Heart left ventricle (tissue), 16 donors: ENCODE results near the gene CNDP1. TPM values are rescaled to one million over a fixed set of nuclear protein-coding genes. Genes with fewer than 3 reads are reported as not detected.

ENCODE experiments used
- ATAC-seq, 4 donors: fragments of 200-7000 bp; cut with Tn5 transposase; one replicate each; pipeline ENCODE4 v1.9.1; 2020 to 2022; ENCODE audit warnings: moderate library complexity in 4 of 4, mild to moderate bottlenecking in 3 of 4, moderate number of reproducible peaks in 1 of 4
- DNase-seq, 5 donors: peaks; one replicate each; pipeline ENCODE4 v3.0.0-alpha.2; 2020
- H3K27ac ChIP-seq, 12 donors: fragments of 200-600 bp; sonication (generic) in 4 of 12; one replicate each; pipeline versions ENCODE4 v1.5.0 to v1.8.0; 2016 to 2022; ENCODE audit warnings: mild to moderate bottlenecking in 2 of 12
- H3K27me3 ChIP-seq, 9 donors: fragments of 200-600 bp; sonication (generic) in 2 of 9; one replicate each; pipeline versions ENCODE4 v1.5.1 to v1.8.0; 2016 to 2022; ENCODE audit warnings: mild to moderate bottlenecking in 3 of 9
- H3K36me3 ChIP-seq, 9 donors: fragments of 200-600 bp; sonication (generic) in 2 of 9; one replicate each; pipeline versions ENCODE4 v1.5.0 to v1.8.0; 2018 to 2022; ENCODE audit warnings: mild to moderate bottlenecking in 2 of 9
- H3K4me1 ChIP-seq, 12 donors: fragments of 200-600 bp; sonication (generic) in 4 of 12; one replicate each; pipeline versions ENCODE4 v1.5.0 to v1.8.0; 2016 to 2022; ENCODE audit warnings: mild to moderate bottlenecking in 3 of 12
- H3K4me3 ChIP-seq, 12 donors: fragments of 200-600 bp; sonication (generic) in 4 of 12; one replicate each; pipeline versions ENCODE4 v1.5.0 to v1.8.0; 2017 to 2022; ENCODE audit warnings: mild to moderate bottlenecking in 9 of 12, moderate library complexity in 4 of 12
- H3K9me3 ChIP-seq, 12 donors: fragments of 200-600 bp; sonication (generic) in 4 of 12; one replicate each; pipeline versions ENCODE4 v1.5.0 to v1.8.0; 2016 to 2022; ENCODE audit warnings: mild to moderate bottlenecking in 1 of 12
- POLR2A ChIP-seq, 2 donors: fragments of 450-650 bp; IDR thresholded peaks; one replicate each; pipeline ENCODE4 v1.6.1; 2017; ENCODE audit warnings: antibody characterized with exemption in 2 of 2, mild to moderate bottlenecking in 2 of 2, moderate library complexity in 2 of 2
- WGBS, 4 donors: extraction: QIAGEN DNeasy Blood & Tissue Kit in 2 of 4; methylation state at CpG; one replicate each; pipeline versions ENCODE4 v1.1.5 to v1.1.7; 2013 to 2018; 5-methylcytosine and 5-hydroxymethylcytosine counted together
- intact Hi-C, 10 donors: fragments of 100-400 bp; cut with DNase I; formaldehyde crosslinking; loops; one replicate each; pipeline versions ENCODE4 v1.11.1 to v1.14.2; 2022
- polyA plus RNA-seq, 2 donors: library from polyadenylated mRNA; stranded (reverse); fragments of 200-250 nt; gene quantifications; one replicate each; pipeline ENCODE4 v1.2.3, GENCODE V29; 2013
- total RNA-seq, 9 donors: library from RNA; depleted of rRNA in 2 of 9; stranded (reverse); fragments of >200 nt in 2 of 9; fragmentation: NEBNext Ultra II Directional in 3 of 9; extraction: Animal tissue kit (Norgen Biotek cat#: 25700) in 3 of 9; gene quantifications; one replicate each; pipeline versions ENCODE4 v1.1.0 to v1.2.4, GENCODE V29; 2016 to 2023
- TF ChIP-seq, protein P1 (sequence below), 12 donors: fragments of 200-600 bp; sonication (generic) in 4 of 12; IDR thresholded peaks; one replicate each; pipeline versions ENCODE4 v1.5.0 to v1.8.0; 2018 to 2022; ENCODE audit warnings: antibody characterized with exemption in 12 of 12, mild to moderate bottlenecking in 5 of 12
- donor health status: ischemic (EF 13 %, LVEDD 7.1; RV severe dilation, severe dysfunction).
- donor health status: healthy with polysubstance abuse.
- donor health status: DM: no; HTN: yes; CAD: no.
- donor health status: DM: no; HTN: no; CAD: no.
- donor health status: ischemic (EF 25% LVEDD 6.9; RV normal size, moderate dysfunction).
- donor health status: ischemic (EF 25% LVEDD 5.7; RV mildly dilated, moderate dysfunction).
- donor health status: healthy.
- donor health status: DM: yes; HTN: yes; CAD: no.
- donor health status: ischemic (EF 35%, LVEDD 5.7; RV mildly dilated, moderate dysfunction).
- donor health status: nonischemic (EF 11% LVEDD 7.7; RV severe dilation, severe dysfunction).
- donor health status: DM: yes; HTN: yes; CAD: no.
- donor health status: PGD.
- donor health status: ischemic (EF 29% LVEDD 5.4; RV normal size, mild dysfunction).
- donor health status: nonischemic (EF 23%, LVEDD 6.1; RV moderate dilation, normal function).

CNDP1 gene
- total and polyA plus RNA-seq, 11 donors = 0.03 TPM; not detected in 10

- Histone ChIP-seq H3K36me3 (peaks cover 0 to 100% (median 97%) of the 10 kb centered on the region in 9 donors), H3K9me3 (no peaks in the 10 kb centered on the region), H3K27me3 (no peaks in the 10 kb centered on the region), H3K4me3 (no peak overlapping the region), H3K27ac (peak overlapping the region in 3 of 12 donors; percentile 5 to 30 (median 15)), H3K4me1 (peaks cover 0 to 24% (median 0%) of the 10 kb centered on the region in 12 donors)
- WGBS, 4 donors = 43 to 51% (median 46%) methylated on average over 10 to 11 of the region's 11 CpGs
- DNase-seq (no peak), ATAC-seq (peak in 1 of 4 donors; percentile 39)
- TF ChIP-seq, protein P1, sequence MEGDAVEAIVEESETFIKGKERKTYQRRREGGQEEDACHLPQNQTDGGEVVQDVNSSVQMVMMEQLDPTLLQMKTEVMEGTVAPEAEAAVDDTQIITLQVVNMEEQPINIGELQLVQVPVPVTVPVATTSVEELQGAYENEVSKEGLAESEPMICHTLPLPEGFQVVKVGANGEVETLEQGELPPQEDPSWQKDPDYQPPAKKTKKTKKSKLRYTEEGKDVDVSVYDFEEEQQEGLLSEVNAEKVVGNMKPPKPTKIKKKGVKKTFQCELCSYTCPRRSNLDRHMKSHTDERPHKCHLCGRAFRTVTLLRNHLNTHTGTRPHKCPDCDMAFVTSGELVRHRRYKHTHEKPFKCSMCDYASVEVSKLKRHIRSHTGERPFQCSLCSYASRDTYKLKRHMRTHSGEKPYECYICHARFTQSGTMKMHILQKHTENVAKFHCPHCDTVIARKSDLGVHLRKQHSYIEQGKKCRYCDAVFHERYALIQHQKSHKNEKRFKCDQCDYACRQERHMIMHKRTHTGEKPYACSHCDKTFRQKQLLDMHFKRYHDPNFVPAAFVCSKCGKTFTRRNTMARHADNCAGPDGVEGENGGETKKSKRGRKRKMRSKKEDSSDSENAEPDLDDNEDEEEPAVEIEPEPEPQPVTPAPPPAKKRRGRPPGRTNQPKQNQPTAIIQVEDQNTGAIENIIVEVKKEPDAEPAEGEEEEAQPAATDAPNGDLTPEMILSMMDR (IDR thresholded peaks at IDR 0.05) = no peak
- TF ChIP-seq POLR2A (IDR thresholded peaks at IDR 0.05) = no peak
- intact Hi-C loops = no loop called here
These were observed 27.7 kb upstream of the CNDP1 start for GRCh38 chr18:74506448-74507084.

DNA sequence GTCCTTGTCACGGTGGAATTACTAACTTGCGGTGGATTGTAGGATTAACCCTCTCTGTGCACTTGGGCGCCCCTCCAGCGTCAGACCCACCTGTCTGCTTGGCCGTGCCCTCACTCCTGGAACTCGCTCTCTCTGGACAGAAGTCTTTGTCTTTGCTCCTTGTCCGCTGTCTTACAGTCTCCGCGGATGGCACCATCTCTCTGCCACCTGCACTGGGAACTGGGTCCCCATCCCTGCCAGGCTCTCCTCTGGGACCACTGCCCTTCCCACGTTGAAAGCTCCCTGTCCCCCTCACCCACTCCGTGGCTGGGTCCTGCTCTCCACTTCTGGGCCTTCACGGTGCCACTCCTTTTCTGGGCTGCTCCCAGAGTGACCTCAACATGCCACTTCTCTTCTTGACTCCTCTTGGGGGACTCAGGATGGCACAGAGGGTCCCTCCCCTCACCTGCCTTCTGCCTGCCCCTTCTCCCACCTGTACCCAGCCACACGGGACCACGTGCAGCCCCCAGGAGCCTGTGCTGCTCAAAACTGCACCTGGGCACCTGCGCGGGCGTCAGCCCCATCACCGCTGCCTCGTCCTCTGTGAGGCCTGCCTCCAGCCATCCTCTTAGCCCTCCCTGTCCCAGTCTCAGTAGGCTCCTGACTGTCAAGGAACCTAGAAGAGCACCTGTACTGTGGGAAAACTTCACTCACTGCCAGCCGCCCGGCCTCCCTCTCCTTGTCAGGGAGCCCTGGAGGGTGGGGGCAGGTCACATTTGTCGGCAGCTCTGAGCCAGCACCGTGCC lies 27.0 kb upstream of the CNDP1 start:
- intact Hi-C loops = no loop called here

GRCh38 chr18:74507927-74508326 lies 26.4 kb upstream of the CNDP1 start:
- H3K27ac ChIP-seq = no peak overlapping the region

More for the DNA sequence above, 27.0 kb upstream of the CNDP1 start:
- H3K27ac ChIP-seq = peak overlapping the region in 1 of 12 donors; percentile 5
- H3K9me3 ChIP-seq = no peaks in the 10 kb centered on the region
- peaks cover 0 to 100% (median 97%) of the 10 kb centered on the region in 9 donors for H3K36me3 ChIP-seq
- peak in 1 of 4 donors; percentile 31 for ATAC-seq
- H3K4me1 ChIP-seq = peaks cover 0 to 17% (median 0%) of the 10 kb centered on the region in 12 donors
- no peaks in the 10 kb centered on the region for H3K27me3 ChIP-seq
- no peak for TF ChIP-seq POLR2A (IDR thresholded peaks at IDR 0.05)
- TF ChIP-seq, protein P1 (IDR thresholded peaks at IDR 0.05) = no peak
- H3K4me3 ChIP-seq = no peak overlapping the region
- 79 to 85% (median 84%) methylated on average over 23 of the region's 23 CpGs for WGBS, 4 donors
- no peak for DNase-seq

More at GRCh38 chr18:74507927-74508326, 26.4 kb upstream of the CNDP1 start:
- Histone ChIP-seq H3K27me3 (no peaks in the 10 kb centered on the region), H3K36me3 (peaks cover 0 to 100% (median 97%) of the 10 kb centered on the region in 9 donors), H3K4me3 (no peak overlapping the region), H3K4me1 (peaks cover 0 to 13% (median 0%) of the 10 kb centered on the region in 12 donors), H3K9me3 (no peaks in the 10 kb centered on the region)
- ATAC-seq (no peak), DNase-seq (peak in 1 of 5 donors; percentile 18)
- TF ChIP-seq POLR2A (IDR thresholded peaks at IDR 0.05) = no peak
- TF ChIP-seq, protein P1 (IDR thresholded peaks at IDR 0.05) = no peak
- 92 to 96% (median 93%) methylated on average over 13 to 14 of the region's 14 CpGs for WGBS, 4 donors
- intact Hi-C loops = no loop called here
